Uterus (tissue), 4 donors: Measurements from ENCODE around the gene UPK1B. TPM values are rescaled to one million over a fixed set of nuclear protein-coding genes. Genes with fewer than 3 reads are reported as not detected.

Experiments
- DNase-seq, 2 donors: peaks; one replicate each; pipeline ENCODE4 v3.0.0-alpha.2; 2019 to 2020
- H3K27ac ChIP-seq, 2 donors: fragments of 200-600 bp; sonication (generic); 1 replicate in 1 of 2; 2 replicates in 1 of 2; pipeline ENCODE4 v1.5.1; 2016 to 2018
- H3K27me3 ChIP-seq, 2 donors: fragments of 200-600 bp; sonication (generic); one replicate each; pipeline ENCODE4 v1.5.1; 2018 to 2019; ENCODE audit warnings: control low read depth in 1 of 2
- H3K36me3 ChIP-seq, 2 donors: fragments of 200-600 bp; sonication (generic); one replicate each; pipeline ENCODE4 v1.5.1; 2019; ENCODE audit warnings: control low read depth in 1 of 2
- H3K4me1 ChIP-seq, 2 donors: fragments of 200-600 bp; sonication (generic); one replicate each; pipeline ENCODE4 v1.5.1; 2018 to 2019; ENCODE audit warnings: control low read depth in 1 of 2
- H3K4me3 ChIP-seq, 2 donors: fragments of 200-600 bp; sonication (generic); 1 replicate in 1 of 2; 2 replicates in 1 of 2; pipeline ENCODE4 v1.5.1; 2018 to 2019; ENCODE audit warnings: mild to moderate bottlenecking in 1 of 2
- H3K9me3 ChIP-seq, 2 donors: fragments of 200-600 bp; sonication (generic); one replicate each; pipeline ENCODE4 v1.5.1; 2019; ENCODE audit warnings: control low read depth in 1 of 2
- CTCF ChIP-seq, 4 experiments: fragments of 200-600 bp in 2 of 4; fragments of 450-650 bp in 2 of 4; sonication (generic) in 2 of 4; IDR thresholded peaks; one replicate each; pipeline ENCODE4 v1.5.1; 2016 to 2019; ENCODE audit warnings: antibody characterized with exemption in 4 of 4, mild to moderate bottlenecking in 2 of 4, moderate library complexity in 1 of 4
- POLR2A ChIP-seq, 2 donors: fragments of 450-650 bp; IDR thresholded peaks; one replicate each; pipeline ENCODE4 v1.6.1; 2016; ENCODE audit warnings: antibody characterized with exemption in 2 of 2, mild to moderate bottlenecking in 1 of 2, moderate library complexity in 1 of 2
- intact Hi-C: fragments of 100-400 bp; cut with DNase I; formaldehyde crosslinking; loops from one replicate; pipeline ENCODE4 v1.15.1; 2023; ENCODE audit warnings: low total_unique reads
- total RNA-seq, 4 donors: library from RNA; depleted of rRNA in 3 of 4; stranded (reverse); fragments of >200 nt in 3 of 4; gene quantifications; one replicate each; pipeline versions ENCODE4 v1.1.0 to v1.2.4, GENCODE V29; 2014 to 2023
- donor health status: DM: yes; HTN: yes; CAD: no.

The UPK1B gene
- total RNA-seq, 4 donors from 2014 or later, result 0.30 TPM; not detected in 3

- intact Hi-C loops, result no loop called here
- TF ChIP-seq CTCF (IDR thresholded peaks at IDR 0.05) (no peak), POLR2A (IDR thresholded peaks at IDR 0.05) (no peak)
- H3K9me3 ChIP-seq, result no peaks in the 10 kb centered on the region
- H3K4me1 ChIP-seq, result no peaks in the 10 kb centered on the region
- no peak overlapping the region for H3K27ac ChIP-seq
- H3K36me3 ChIP-seq, result no peaks in the 10 kb centered on the region
- no peak for DNase-seq
- no peaks in the 10 kb centered on the region for H3K27me3 ChIP-seq
- H3K4me3 ChIP-seq, result no peak overlapping the region
Observed at GRCh38 chr3:119211803-119212202, 38.4 kb downstream of the UPK1B start.

GRCh38 chr3:119219069-119219468 is 45.7 kb downstream of the UPK1B start:
- H3K4me1 ChIP-seq, result no peaks in the 10 kb centered on the region
- no peak overlapping the region for H3K27ac ChIP-seq
- no peak for TF ChIP-seq POLR2A (IDR thresholded peaks at IDR 0.05)
- H3K36me3 ChIP-seq, result no peaks in the 10 kb centered on the region
- H3K9me3 ChIP-seq, result no peaks in the 10 kb centered on the region
- DNase-seq, result no peak
- H3K27me3 ChIP-seq, result no peaks in the 10 kb centered on the region
- H3K4me3 ChIP-seq, result no peak overlapping the region
- intact Hi-C loops, result no loop called here

GRCh38 chr3:119220198-119220597 is 46.8 kb downstream of the UPK1B start:
- Histone ChIP-seq H3K36me3 (no peaks in the 10 kb centered on the region), H3K27ac (no peak overlapping the region), H3K4me1 (no peaks in the 10 kb centered on the region), H3K9me3 (no peaks in the 10 kb centered on the region), H3K27me3 (no peaks in the 10 kb centered on the region), H3K4me3 (no peak overlapping the region)
- no peak for DNase-seq
- no peak for TF ChIP-seq POLR2A (IDR thresholded peaks at IDR 0.05)
- TF ChIP-seq CTCF (IDR thresholded peaks at IDR 0.05), result no peak
- intact Hi-C loops, result no loop called here

GRCh38 chr3:119220970-119221667 is 47.7 kb downstream of the UPK1B start:
- no peak overlapping the region for H3K27ac ChIP-seq
- no peaks in the 10 kb centered on the region for H3K9me3 ChIP-seq
- H3K27me3 ChIP-seq, result no peaks in the 10 kb centered on the region
- H3K4me3 ChIP-seq, result no peak overlapping the region
- DNase-seq, result no peak
- intact Hi-C loops, result no loop called here
- no peaks in the 10 kb centered on the region for H3K4me1 ChIP-seq
- TF ChIP-seq CTCF (IDR thresholded peaks at IDR 0.05) (no peak), POLR2A (IDR thresholded peaks at IDR 0.05) (no peak)
- no peaks in the 10 kb centered on the region for H3K36me3 ChIP-seq

GRCh38 chr3:119221779-119222320 is 48.5 kb downstream of the UPK1B start:
- no peaks in the 10 kb centered on the region for H3K36me3 ChIP-seq
- intact Hi-C loops, result no loop called here
- no peak overlapping the region for H3K4me3 ChIP-seq
- H3K9me3 ChIP-seq, result no peaks in the 10 kb centered on the region
- H3K27ac ChIP-seq, result no peak overlapping the region
- no peaks in the 10 kb centered on the region for H3K27me3 ChIP-seq
- DNase-seq, result no peak
- H3K4me1 ChIP-seq, result no peaks in the 10 kb centered on the region
- no peak for TF ChIP-seq CTCF (IDR thresholded peaks at IDR 0.05)
- TF ChIP-seq POLR2A (IDR thresholded peaks at IDR 0.05), result no peak
